ENCODE measurements around the gene SPRR1A. TPM values are rescaled to one million over a fixed set of nuclear protein-coding genes. Genes with fewer than 3 reads are reported as not detected.

The SPRR1A gene
- polyA plus RNA-seq, 3 donors: not detected

DNA sequence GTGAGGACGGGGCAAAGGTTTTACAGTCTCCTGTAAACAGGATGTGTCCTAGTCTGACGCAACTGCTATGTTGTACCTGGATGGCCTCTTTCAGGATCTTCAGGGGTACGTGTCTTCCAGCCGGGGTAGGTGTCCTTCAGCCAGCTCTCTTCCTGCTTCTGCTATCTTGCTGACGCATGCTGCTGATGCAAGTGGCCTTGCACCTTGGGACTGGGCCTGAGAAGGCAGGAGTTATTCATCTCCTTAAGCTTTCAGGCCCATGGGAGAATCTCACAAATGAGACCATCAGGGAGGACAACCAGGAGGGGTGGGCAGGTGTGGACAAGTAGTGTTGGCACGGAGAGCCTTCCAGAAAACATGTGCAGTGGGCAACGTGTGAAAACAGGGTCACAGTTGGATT lies 39.2 kb downstream of the SPRR1A start:
- peaks cover 0 to 2% of the 10 kb centered on the region in 2 donors for H3K27me3 ChIP-seq (ENCODE audit: control insufficient read depth in 2 of 2, insufficient read depth in 2 of 2, low read length in 2 of 2)
- 91% methylated on average over 7 of the region's 7 CpGs for WGBS (ENCODE audit: insufficient coverage)
- H4K20me1 ChIP-seq (ENCODE audit: insufficient read depth, low read length): no peaks in the 10 kb centered on the region
- H3K79me2 ChIP-seq (ENCODE audit: insufficient read depth, low read length): no peaks in the 10 kb centered on the region
- H3K9me3 Mint-ChIP-seq: peaks cover 0 to 3% (median 0%) of the 10 kb centered on the region in 7 donors
- H3K9me3 ChIP-seq (replicated peaks in 1 of 2; ENCODE audit: control insufficient read depth in 1 of 2, insufficient read depth in 1 of 2, low read length in 2 of 2): peaks cover 0 to 1% of the 10 kb centered on the region in 2 donors
- no peaks in the 10 kb centered on the region for H3K4me1 ChIP-seq (ENCODE audit: control insufficient read depth in 1 of 2, insufficient read depth in 2 of 2, low read length in 2 of 2)
- H3K36me3 Mint-ChIP-seq: no peaks in the 10 kb centered on the region
- no peak overlapping the region for H3K27ac Mint-ChIP-seq
- H2AFZ ChIP-seq (ENCODE audit: insufficient read depth, low read depth, low read length, poor library complexity, severe bottlenecking): no peak overlapping the region
- H3K9ac ChIP-seq (ENCODE audit: insufficient read depth, low read length, poor library complexity, severe bottlenecking): no peak overlapping the region
- DNase-seq: no peak
- no peak overlapping the region for H3K4me3 ChIP-seq (replicated peaks in 1 of 3; ENCODE audit: low read depth in 2 of 3, low read length in 3 of 3)
- TF ChIP-seq, protein P1, sequence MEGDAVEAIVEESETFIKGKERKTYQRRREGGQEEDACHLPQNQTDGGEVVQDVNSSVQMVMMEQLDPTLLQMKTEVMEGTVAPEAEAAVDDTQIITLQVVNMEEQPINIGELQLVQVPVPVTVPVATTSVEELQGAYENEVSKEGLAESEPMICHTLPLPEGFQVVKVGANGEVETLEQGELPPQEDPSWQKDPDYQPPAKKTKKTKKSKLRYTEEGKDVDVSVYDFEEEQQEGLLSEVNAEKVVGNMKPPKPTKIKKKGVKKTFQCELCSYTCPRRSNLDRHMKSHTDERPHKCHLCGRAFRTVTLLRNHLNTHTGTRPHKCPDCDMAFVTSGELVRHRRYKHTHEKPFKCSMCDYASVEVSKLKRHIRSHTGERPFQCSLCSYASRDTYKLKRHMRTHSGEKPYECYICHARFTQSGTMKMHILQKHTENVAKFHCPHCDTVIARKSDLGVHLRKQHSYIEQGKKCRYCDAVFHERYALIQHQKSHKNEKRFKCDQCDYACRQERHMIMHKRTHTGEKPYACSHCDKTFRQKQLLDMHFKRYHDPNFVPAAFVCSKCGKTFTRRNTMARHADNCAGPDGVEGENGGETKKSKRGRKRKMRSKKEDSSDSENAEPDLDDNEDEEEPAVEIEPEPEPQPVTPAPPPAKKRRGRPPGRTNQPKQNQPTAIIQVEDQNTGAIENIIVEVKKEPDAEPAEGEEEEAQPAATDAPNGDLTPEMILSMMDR (IDR thresholded peaks at IDR 0.05): no peak
- H3K27ac ChIP-seq (ENCODE audit: low read depth in 1 of 2, low read length in 2 of 2): no peak overlapping the region
- intact Hi-C loops (cut with micrococcal nuclease): no loop called here
- H3K36me3 ChIP-seq (replicated peaks in 1 of 2; ENCODE audit: control insufficient read depth in 1 of 2, insufficient read depth in 2 of 2, low read length in 2 of 2): no peaks in the 10 kb centered on the region
- H3K4me1 Mint-ChIP-seq: no peaks in the 10 kb centered on the region
- no peak overlapping the region for H3K4me3 Mint-ChIP-seq
- peaks cover 0 to 16% (median 0%) of the 10 kb centered on the region in 3 donors for H3K27me3 Mint-ChIP-seq (ENCODE audit: low read depth in 3 of 3)
- H3K4me2 ChIP-seq (replicated peaks; ENCODE audit: extremely low read depth, low read length, poor library complexity, severe bottlenecking): no peak overlapping the region

DNA sequence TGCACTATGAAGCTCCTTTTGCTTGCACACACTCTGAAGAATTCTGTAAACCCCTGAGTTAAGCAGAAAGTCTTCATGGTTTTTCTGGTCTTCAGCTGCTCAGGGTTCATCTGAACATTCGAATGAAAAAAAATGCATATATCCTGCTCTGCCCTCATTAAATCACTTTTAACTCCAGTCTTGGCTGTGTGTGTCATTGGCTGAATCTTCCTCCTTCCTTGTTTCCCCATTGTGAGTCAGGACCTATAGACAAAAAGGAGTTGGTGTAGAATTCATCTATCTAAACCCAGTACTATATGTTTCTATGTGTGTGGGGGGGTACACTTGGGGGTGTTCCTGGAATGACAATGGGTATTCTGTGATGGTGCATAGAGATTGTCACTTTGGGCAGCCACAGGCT lies 40.5 kb downstream of the SPRR1A start:
- Mint-ChIP-seq H3K27me3 (ENCODE audit: low read depth in 3 of 3) (peaks cover 0 to 12% (median 0%) of the 10 kb centered on the region in 3 donors), H3K4me1 (no peaks in the 10 kb centered on the region), H3K27ac (no peak overlapping the region)

More for the DNA sequence above, 40.5 kb downstream of the SPRR1A start:
- no CpG with 5 or more reads among the region's 1 CpG for WGBS (ENCODE audit: insufficient coverage)
- Histone ChIP-seq H4K20me1 (ENCODE audit: insufficient read depth, low read length) (no peaks in the 10 kb centered on the region), H3K9ac (ENCODE audit: insufficient read depth, low read length, poor library complexity, severe bottlenecking) (no peak overlapping the region), H3K4me3 (replicated peaks in 1 of 3; ENCODE audit: low read depth in 2 of 3, low read length in 3 of 3) (no peak overlapping the region), H3K27ac (ENCODE audit: low read depth in 1 of 2, low read length in 2 of 2) (no peak overlapping the region), H3K4me1 (ENCODE audit: control insufficient read depth in 1 of 2, insufficient read depth in 2 of 2, low read length in 2 of 2) (no peaks in the 10 kb centered on the region), H3K4me2 (replicated peaks; ENCODE audit: extremely low read depth, low read length, poor library complexity, severe bottlenecking) (no peak overlapping the region), H3K79me2 (ENCODE audit: insufficient read depth, low read length) (no peaks in the 10 kb centered on the region), H3K9me3 (replicated peaks in 1 of 2; ENCODE audit: control insufficient read depth in 1 of 2, insufficient read depth in 1 of 2, low read length in 2 of 2) (no peaks in the 10 kb centered on the region), H3K27me3 (ENCODE audit: control insufficient read depth in 2 of 2, insufficient read depth in 2 of 2, low read length in 2 of 2) (peaks cover 0 to 2% of the 10 kb centered on the region in 2 donors), H2AFZ (ENCODE audit: insufficient read depth, low read depth, low read length, poor library complexity, severe bottlenecking) (no peak overlapping the region), H3K36me3 (replicated peaks in 1 of 2; ENCODE audit: control insufficient read depth in 1 of 2, insufficient read depth in 2 of 2, low read length in 2 of 2) (no peaks in the 10 kb centered on the region)
- Mint-ChIP-seq H3K4me3 (no peak overlapping the region), H3K36me3 (no peaks in the 10 kb centered on the region), H3K9me3 (peaks cover 0 to 4% (median 0%) of the 10 kb centered on the region in 7 donors)
- TF ChIP-seq, protein P1 (IDR thresholded peaks at IDR 0.05): no peak
- intact Hi-C loops (cut with micrococcal nuclease): no loop called here
- DNase-seq: no peak
